Epithelial cell of esophagus (primary cell): ENCODE data around the gene TNFAIP1.

ENCODE experiments used
- DNase-seq: peaks from one replicate; pipeline ENCODE4 v3.0.0; 2010; ENCODE audit warnings: low read depth
- H3K4me3 ChIP-seq: 2 replicates; pipeline ENCODE4 v1.5.1; 2011; ENCODE audit warnings: mild to moderate bottlenecking, low read length, control low read depth
- CTCF ChIP-seq: IDR thresholded peaks from 2 replicates; pipeline ENCODE4 v1.5.1; 2011; ENCODE audit warnings: low read depth, mild to moderate bottlenecking, low read length, control low read depth, inconsistent platforms; ENCODE audit not compliant: insufficient read depth; ENCODE audit errors: missing control alignments

The TNFAIP1 gene

GRCh38 chr17:28385406-28385805 is 49.8 kb downstream of the TNFAIP1 start:
- TF ChIP-seq CTCF: no peak
- no peak for DNase-seq
- H3K4me3 ChIP-seq: no peak overlapping the region

- no peak overlapping the region for H3K4me3 ChIP-seq
- TF ChIP-seq CTCF: no peak
- DNase-seq: no peak
Measured at GRCh38 chr17:28386391-28386790, 50.8 kb downstream of the TNFAIP1 start.

- no peak overlapping the region for H3K4me3 ChIP-seq
- no peak for TF ChIP-seq CTCF
- DNase-seq: no peak
Measured at GRCh38 chr17:28388106-28388505, 52.5 kb downstream of the TNFAIP1 start.

- no peak for DNase-seq
- TF ChIP-seq CTCF: no peak
- H3K4me3 ChIP-seq: no peak overlapping the region
Measured at GRCh38 chr17:28390141-28390540, 54.6 kb downstream of the TNFAIP1 start.

- no peak for DNase-seq
- no peak for TF ChIP-seq CTCF
- no peak overlapping the region for H3K4me3 ChIP-seq
Measured at GRCh38 chr17:28390563-28390962, 55.0 kb downstream of the TNFAIP1 start.

GRCh38 chr17:28390984-28391383 is 55.4 kb downstream of the TNFAIP1 start:
- no peak overlapping the region for H3K4me3 ChIP-seq
- TF ChIP-seq CTCF: no peak
- no peak for DNase-seq

- no peak for TF ChIP-seq CTCF
- no peak for DNase-seq
- no peak overlapping the region for H3K4me3 ChIP-seq
Measured at GRCh38 chr17:28391401-28391800, 55.8 kb downstream of the TNFAIP1 start.
